ENCODE measurements around the gene FAM83C.
A peak's percentile ranks its signal among the peaks of the same experiment; 100 is the strongest.

The FAM83C gene

DNA sequence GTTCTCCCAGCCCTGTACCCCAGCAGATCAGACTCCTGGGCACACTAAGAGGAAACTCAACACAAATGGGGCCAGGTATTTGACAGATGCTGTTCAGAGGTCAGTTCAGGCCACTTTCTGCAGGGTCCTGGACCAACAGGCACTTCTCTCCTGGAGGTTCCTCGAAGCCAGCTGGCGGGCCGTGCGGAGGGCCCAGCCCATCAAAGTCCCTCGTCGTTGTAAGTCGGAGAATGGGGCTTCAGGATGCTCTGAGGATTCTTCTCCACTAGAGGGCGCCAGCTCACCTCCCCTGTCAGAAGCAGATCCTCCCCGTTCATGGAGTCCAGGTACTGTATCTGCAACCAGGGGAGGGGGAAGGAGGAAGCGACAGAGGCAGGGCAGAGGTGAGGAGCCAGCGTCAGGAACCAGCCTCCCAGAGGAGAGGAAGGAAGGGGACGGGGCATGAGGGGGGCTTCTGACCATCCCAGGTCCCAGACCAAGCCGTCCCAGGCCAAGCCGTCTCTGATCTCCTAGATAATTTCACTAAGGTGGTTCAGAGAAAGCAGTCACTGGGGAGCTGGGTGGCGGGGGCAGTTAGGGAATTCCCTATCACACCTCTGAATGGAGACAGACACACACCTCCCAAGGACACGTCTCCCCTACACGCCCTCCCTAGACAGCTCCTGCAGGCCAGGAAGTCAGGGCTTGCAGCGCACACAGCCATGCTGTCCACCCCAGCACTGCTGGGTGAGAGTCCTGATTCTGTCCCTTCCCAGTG, 11.7 kb upstream of the FAM83C start:
- peak; percentile 73 for DNase-seq (ENCODE audit: insufficient read length)
- TF ChIP-seq POLR2AphosphoS5 (IDR thresholded peaks at IDR 0.05; ENCODE audit: low read depth, low read length) = no peak
- TF ChIP-seq POLR2A (IDR thresholded peaks at IDR 0.05; ENCODE audit: low read depth, low read length) = no peak
- no peak for TF ChIP-seq TAF1 (IDR thresholded peaks at IDR 0.05; ENCODE audit: borderline replicate concordance, low read depth, low read length)
- peak; percentile 66 for FAIRE-seq

DNA sequence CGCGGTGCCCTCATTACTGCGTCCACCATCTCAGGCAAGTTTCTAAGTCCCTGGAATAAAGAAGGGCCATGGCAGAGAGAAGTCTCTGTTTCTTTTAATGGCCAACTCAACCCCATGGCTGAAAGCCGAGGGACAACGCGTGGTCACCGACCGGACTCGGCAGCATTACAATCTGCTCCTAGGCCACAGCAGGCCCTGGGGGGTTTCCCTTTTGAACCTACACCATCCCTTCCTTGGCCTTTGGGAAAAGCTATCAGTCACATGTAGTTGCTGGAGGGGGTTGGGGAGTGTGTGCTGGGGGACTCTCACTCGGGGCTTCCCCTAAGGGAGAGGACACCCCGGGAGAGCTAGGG, 11.1 kb upstream of the FAM83C start:
- FAIRE-seq (no peak), DNase-seq (ENCODE audit: insufficient read length) (no peak)
- TF ChIP-seq POLR2A (IDR thresholded peaks at IDR 0.05; ENCODE audit: low read depth, low read length) (no peak), POLR2AphosphoS5 (IDR thresholded peaks at IDR 0.05; ENCODE audit: low read depth, low read length) (no peak), TAF1 (IDR thresholded peaks at IDR 0.05; ENCODE audit: borderline replicate concordance, low read depth, low read length) (no peak)

DNA sequence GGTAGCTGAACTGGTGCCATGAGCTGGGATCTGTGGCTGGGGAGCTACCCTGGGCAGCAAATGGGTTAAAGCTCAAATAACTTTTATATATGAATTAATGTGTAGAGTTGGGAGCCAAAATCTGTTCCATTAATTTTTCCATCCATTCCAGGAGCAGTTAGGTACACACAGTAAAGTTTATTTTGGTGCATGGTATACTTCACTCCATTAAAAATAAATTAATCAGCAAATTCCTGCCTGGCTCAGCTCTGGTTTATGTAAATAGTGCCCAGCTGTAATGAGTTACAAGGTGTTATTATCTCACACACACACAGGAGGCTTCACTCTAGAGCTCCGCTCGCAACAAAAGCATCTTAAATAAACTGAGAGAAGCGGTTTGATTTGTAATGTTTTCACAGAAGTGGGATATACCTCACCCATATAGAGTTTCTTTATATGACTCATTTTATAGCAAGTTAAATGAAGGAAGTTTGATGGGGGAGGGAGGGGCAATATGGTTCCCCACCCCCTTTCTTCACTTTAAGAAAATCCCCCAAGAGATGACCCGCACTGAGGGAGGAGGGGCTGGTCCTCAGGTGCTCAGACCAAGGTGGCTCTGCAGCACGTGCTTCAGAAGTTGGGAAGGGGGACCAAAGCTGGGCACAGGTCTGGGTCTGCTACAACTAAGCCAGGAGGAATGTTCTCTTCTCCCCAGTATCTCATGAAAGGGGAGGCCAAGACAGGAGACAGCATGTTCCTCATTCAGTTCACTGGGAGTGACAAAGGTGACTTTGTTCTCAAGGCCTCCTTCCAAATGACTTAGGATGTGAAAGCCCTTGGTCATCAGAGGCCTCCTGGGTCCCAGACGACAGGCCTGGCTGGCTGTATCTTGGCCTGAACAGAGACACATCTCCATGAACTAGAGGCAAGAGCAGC, 10.5 kb upstream of the FAM83C start:
- FAIRE-seq (no peak), DNase-seq (ENCODE audit: insufficient read length) (no peak)
- TF ChIP-seq POLR2A (IDR thresholded peaks at IDR 0.05; ENCODE audit: low read depth, low read length) (no peak), TAF1 (IDR thresholded peaks at IDR 0.05; ENCODE audit: borderline replicate concordance, low read depth, low read length) (no peak), POLR2AphosphoS5 (IDR thresholded peaks at IDR 0.05; ENCODE audit: low read depth, low read length) (no peak)

DNA sequence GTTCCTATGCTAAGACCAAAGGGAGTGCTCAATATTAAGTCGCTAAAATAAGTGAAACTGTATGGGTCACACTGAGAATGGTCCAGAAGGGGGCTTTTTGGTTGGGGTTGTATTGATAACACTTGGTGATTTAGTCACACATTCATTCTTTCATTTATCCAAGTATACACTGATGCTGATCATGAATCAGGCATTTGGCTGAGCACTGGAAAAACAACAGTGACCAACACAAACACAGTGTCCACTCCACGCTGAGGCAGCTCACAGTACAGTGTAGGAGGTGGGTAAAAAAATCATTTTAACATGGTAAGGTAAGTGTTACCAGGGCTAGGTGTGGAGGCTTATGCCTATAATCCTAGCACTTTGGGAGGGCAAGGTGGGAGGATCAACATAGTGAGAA, 9.2 kb upstream of the FAM83C start:
- FAIRE-seq (no peak), DNase-seq (ENCODE audit: insufficient read length) (no peak)
- TF ChIP-seq POLR2AphosphoS5 (IDR thresholded peaks at IDR 0.05; ENCODE audit: low read depth, low read length) (no peak), POLR2A (IDR thresholded peaks at IDR 0.05; ENCODE audit: low read depth, low read length) (no peak), TAF1 (IDR thresholded peaks at IDR 0.05; ENCODE audit: borderline replicate concordance, low read depth, low read length) (no peak)

DNA sequence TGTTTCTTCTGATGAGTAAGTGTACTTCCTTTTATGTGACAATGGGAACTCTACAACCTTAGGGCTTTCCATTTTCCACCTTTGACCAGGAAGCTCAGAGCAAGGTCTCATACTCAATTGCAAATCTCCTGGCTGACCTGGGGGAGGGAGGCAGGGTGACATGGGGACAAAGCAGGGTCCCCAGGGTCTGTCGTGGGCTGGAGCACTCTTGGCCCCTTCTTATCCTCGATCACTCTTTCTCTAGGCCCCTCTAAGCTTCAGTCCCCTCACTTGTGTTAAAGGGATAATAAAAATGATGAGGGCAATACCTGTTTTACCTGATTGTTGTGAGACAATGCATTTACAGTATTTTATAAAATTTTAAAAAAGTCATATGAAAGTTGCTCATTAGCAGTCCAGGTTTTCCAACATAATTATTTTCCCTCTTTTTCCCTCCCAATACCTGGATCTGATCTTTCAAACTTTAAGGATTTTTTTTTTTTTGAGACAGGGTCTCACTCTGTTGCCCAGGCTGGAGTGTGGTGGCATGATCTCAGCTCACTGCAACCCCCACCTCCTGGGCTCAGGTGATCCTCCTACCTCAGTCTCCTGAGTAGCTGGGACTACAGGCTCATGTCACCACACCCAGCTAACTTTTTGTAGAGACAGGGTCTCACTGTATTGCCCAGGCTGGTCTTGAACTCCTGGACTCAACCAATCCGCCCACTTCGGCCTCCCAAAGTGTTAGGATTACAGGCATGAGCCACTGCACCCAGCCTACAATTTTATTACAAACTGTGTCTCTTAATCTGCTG, 8.4 kb upstream of the FAM83C start:
- FAIRE-seq = no peak
- no peak for DNase-seq (ENCODE audit: insufficient read length)

DNA sequence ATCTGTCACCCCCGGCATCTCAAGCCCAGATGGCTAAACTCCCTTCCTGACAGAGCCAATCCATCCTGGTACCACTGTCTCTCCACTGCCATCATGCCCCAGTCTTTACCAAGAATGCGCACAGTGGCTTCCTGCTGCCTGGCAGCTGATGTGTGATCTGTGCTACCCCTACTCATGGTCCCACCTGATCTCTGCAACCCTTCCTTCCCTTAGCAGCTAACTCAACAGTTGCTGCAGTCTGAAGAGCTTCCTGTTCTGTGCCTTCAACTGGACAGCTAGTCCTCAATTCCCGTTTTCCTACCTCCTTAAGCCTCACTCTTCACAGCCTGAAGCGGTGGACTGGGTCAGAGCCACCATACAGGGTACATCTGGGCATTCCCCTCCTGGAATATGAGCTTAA, 7.6 kb upstream of the FAM83C start:
- FAIRE-seq (no peak), DNase-seq (ENCODE audit: insufficient read length) (no peak)
- TF ChIP-seq POLR2A (IDR thresholded peaks at IDR 0.05; ENCODE audit: low read depth, low read length) = no peak

More for the DNA sequence above, 8.4 kb upstream of the FAM83C start:
- TF ChIP-seq POLR2AphosphoS5 (IDR thresholded peaks at IDR 0.05; ENCODE audit: low read depth, low read length) (no peak), POLR2A (IDR thresholded peaks at IDR 0.05; ENCODE audit: low read depth, low read length) (no peak), TAF1 (IDR thresholded peaks at IDR 0.05; ENCODE audit: borderline replicate concordance, low read depth, low read length) (no peak)

DNA sequence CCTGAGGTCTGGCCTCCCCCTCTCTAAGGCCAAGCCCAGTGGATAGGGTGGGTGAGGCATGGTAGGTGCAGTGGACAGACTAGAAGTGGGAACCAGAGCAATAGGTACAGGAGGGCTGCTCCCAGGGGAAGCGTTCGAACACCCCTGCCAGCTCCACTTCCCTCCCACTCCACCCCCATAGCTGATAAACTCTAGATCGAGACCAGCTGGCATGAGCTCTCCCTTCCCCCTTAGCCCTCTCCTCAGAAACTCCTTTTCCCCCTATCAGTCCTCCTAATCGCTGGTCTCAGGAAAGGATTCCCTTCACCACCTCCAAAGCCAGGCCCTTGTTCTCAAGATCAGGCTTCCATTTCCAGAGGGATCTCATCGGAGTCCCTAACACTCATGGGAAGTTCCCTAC, 6.0 kb upstream of the FAM83C start:
- no peak for TF ChIP-seq POLR2A (IDR thresholded peaks at IDR 0.05; ENCODE audit: low read depth, low read length)
- no peak for TF ChIP-seq POLR2AphosphoS5 (IDR thresholded peaks at IDR 0.05; ENCODE audit: low read depth, low read length)
- TF ChIP-seq TAF1 (IDR thresholded peaks at IDR 0.05; ENCODE audit: borderline replicate concordance, low read depth, low read length) = no peak
- no peak for FAIRE-seq

DNA sequence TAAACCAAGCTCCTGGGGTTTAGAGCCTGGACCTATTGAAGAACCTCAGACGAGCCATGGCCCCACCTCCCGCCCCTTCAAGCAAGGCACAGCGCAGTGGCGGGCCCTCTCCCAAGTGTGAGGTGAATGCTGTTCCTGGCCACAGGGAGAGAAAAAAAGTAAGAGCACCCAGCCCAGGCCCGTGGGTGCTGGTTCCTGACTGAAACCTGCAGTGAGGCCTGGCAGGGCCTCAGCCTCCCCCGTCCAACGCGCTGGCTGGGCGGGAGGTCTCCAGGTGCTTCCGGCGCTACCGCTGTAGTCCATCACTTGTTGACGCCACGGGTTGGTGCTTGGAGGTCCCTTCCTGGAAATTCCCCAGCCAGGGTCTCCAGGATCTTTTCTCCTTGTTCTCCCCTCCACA, 5.5 kb upstream of the FAM83C start:
- FAIRE-seq (no peak), DNase-seq (ENCODE audit: insufficient read length) (no peak)

More for the DNA sequence above, 6.0 kb upstream of the FAM83C start:
- no peak for DNase-seq (ENCODE audit: insufficient read length)

DNA sequence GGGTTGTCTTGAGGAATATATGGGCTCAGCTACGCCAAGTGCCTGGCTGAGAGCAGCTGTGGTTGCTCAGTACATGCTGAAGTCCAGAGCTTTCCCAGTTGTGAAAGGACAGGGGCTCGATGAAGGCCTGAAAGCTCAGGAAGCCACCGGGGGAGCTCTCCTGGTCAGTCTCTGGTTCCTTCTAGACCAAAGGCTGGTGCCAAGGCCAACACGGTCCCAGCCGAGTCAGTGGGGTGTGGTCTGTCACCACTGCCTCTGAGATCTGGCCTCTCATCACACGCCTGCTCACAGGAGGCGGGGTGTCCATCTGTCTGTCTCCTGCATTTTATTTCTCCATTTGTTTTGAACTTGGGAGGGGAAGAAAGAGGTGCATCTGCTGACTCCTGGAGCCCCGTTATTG, 4.9 kb upstream of the FAM83C start:
- TF ChIP-seq TAF1 (IDR thresholded peaks at IDR 0.05; ENCODE audit: borderline replicate concordance, low read depth, low read length) (no peak), POLR2AphosphoS5 (IDR thresholded peaks at IDR 0.05; ENCODE audit: low read depth, low read length) (no peak), POLR2A (IDR thresholded peaks at IDR 0.05; ENCODE audit: low read depth, low read length) (no peak)
- FAIRE-seq = no peak
- no peak for DNase-seq (ENCODE audit: insufficient read length)

More for the DNA sequence above, 5.5 kb upstream of the FAM83C start:
- TF ChIP-seq TAF1 (IDR thresholded peaks at IDR 0.05; ENCODE audit: borderline replicate concordance, low read depth, low read length) (no peak), POLR2AphosphoS5 (IDR thresholded peaks at IDR 0.05; ENCODE audit: low read depth, low read length) (no peak), POLR2A (IDR thresholded peaks at IDR 0.05; ENCODE audit: low read depth, low read length) (no peak)

DNA sequence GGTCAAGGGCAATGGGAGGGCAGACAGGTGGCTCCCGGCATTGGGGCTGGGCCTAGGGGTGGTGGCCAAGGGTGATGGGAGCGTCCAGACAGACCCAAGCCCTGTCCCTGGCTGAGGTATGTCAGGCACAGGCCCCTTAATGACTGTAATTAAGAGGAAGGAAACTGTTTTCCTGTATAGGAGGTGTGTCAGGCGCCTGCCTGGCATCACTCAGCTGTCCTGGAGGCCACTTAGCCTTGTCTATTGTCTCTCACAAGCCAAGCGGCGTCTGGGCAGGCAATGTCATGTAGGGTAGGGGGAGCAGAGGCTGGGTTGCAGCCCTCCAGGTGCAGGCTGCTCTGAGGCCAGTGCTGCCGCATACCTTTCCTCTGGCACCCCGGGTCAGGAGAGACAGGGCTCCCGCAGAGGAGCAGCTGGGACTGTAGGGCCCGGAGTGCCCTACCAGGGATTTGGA, 3.9 kb upstream of the FAM83C start:
- no peak for FAIRE-seq
- DNase-seq (ENCODE audit: insufficient read length) = no peak
- TF ChIP-seq POLR2A (IDR thresholded peaks at IDR 0.05; ENCODE audit: low read depth, low read length) = no peak
- no peak for TF ChIP-seq TAF1 (IDR thresholded peaks at IDR 0.05; ENCODE audit: borderline replicate concordance, low read depth, low read length)
- no peak for TF ChIP-seq POLR2AphosphoS5 (IDR thresholded peaks at IDR 0.05; ENCODE audit: low read depth, low read length)

DNA sequence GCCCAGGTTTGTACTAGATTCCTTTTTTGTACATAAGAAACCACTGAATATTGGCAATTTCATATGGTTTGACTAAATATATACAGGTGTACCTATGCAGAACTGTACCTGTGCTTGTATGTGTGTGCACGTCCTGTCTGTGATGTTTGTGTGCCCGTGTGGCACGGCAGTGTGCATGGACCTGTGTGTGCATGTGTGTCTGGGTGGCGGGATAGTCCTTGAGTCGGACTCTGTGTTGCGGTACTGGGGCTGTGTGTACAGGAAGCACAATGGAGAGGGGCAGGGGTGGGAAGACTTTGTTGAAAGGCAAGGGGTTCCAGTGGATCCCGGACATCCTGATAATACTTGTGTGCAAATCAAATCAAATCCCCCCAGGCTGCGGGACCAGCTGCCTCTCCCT, 3.4 kb upstream of the FAM83C start:
- no peak for DNase-seq (ENCODE audit: insufficient read length)
- FAIRE-seq = no peak
- TF ChIP-seq POLR2A (IDR thresholded peaks at IDR 0.05; ENCODE audit: low read depth, low read length) = no peak
- TF ChIP-seq POLR2AphosphoS5 (IDR thresholded peaks at IDR 0.05; ENCODE audit: low read depth, low read length) = no peak
- no peak for TF ChIP-seq TAF1 (IDR thresholded peaks at IDR 0.05; ENCODE audit: borderline replicate concordance, low read depth, low read length)

All from GM12892 (cell line).